GM12878 (cell line): ENCODE results near the gene DDX42.

Source experiments
- CEBPB ChIP-seq, 2 experiments: fragments of 150-350 bp in 1 of 2; IDR thresholded peaks; 2 replicates each; pipeline ENCODE4 v1.6.1; 2012 to 2014; ENCODE audit warnings: low read depth in 2 of 2, low read length in 2 of 2, borderline replicate concordance in 1 of 2, inconsistent platforms in 1 of 2
- EP300 ChIP-seq, 2 experiments: fragments of 150-350 bp in 1 of 2; IDR thresholded peaks; 2 replicates each; pipeline ENCODE4 v1.6.1; 2011 to 2012; ENCODE audit warnings: low read depth in 2 of 2, low read length in 2 of 2, borderline replicate concordance in 1 of 2, improper control_type of control experiment in 1 of 2, inconsistent platforms in 1 of 2; ENCODE audit not compliant: control insufficient read depth in 1 of 2
- EZH2 ChIP-seq: IDR thresholded peaks from 2 replicates; pipeline ENCODE4 v1.6.1; 2012; ENCODE audit warnings: low read depth, mild to moderate bottlenecking, control low read depth, inconsistent platforms, low read length, borderline replicate concordance; ENCODE audit not compliant: control insufficient read depth
- GABPA ChIP-seq: IDR thresholded peaks from 2 replicates; pipeline ENCODE4 v1.6.1; 2014; ENCODE audit warnings: antibody characterized with exemption, low read depth, mild to moderate bottlenecking, inconsistent platforms
- POLR2A ChIP-seq: IDR thresholded peaks from 2 replicates; pipeline ENCODE4 v1.6.1; 2011; ENCODE audit warnings: low read depth, mild to moderate bottlenecking, low read length
- RFX5 ChIP-seq: IDR thresholded peaks from 2 replicates; pipeline ENCODE4 v1.6.1; 2011; ENCODE audit warnings: low read depth, low read length, improper control_type of control experiment
- SIX5 ChIP-seq: IDR thresholded peaks from 2 replicates; pipeline ENCODE4 v1.6.1; 2011; ENCODE audit warnings: mild to moderate bottlenecking, low read depth, low read length, moderate library complexity; ENCODE audit not compliant: severe bottlenecking
- TCF12 ChIP-seq: IDR thresholded peaks from 2 replicates; pipeline ENCODE4 v1.6.1; 2011; ENCODE audit warnings: low read depth, mild to moderate bottlenecking, low read length
- ZNF217 ChIP-seq: fragments of 450-650 bp; IDR thresholded peaks from 2 replicates; pipeline ENCODE4 v1.6.1; 2017; ENCODE audit warnings: antibody characterized with exemption, mild to moderate bottlenecking
- TF ChIP-seq, protein P1 (sequence below), 3 experiments: IDR thresholded peaks in 2 of 3; conservative IDR thresholded peaks in 1 of 3; 2 replicates each; pipeline ENCODE4 v1.5.1; 2011; ENCODE audit warnings: low read depth in 3 of 3, low read length in 3 of 3, mild to moderate bottlenecking in 3 of 3, control low read depth in 2 of 3, moderate library complexity in 2 of 3, inconsistent platforms in 1 of 3, mixed read lengths in 1 of 3; ENCODE audit not compliant: control insufficient read depth in 2 of 3, insufficient read depth in 1 of 3; ENCODE audit errors: extremely low read depth in 1 of 3
- TF ChIP-seq, protein P2 (sequence below): IDR thresholded peaks from 2 replicates; pipeline ENCODE4 v1.6.1; 2012; ENCODE audit warnings: low read depth, low read length, improper control_type of control experiment
- TF ChIP-seq, protein P3 (sequence below): fragments of 450-650 bp; IDR thresholded peaks from 2 replicates; pipeline ENCODE4 v1.6.1; 2017; ENCODE audit warnings: low read depth, mild to moderate bottlenecking, moderate library complexity
- TF ChIP-seq, protein P4 (sequence below): IDR thresholded peaks from 2 replicates; pipeline ENCODE4 v1.6.1; 2011; ENCODE audit warnings: low read depth, mild to moderate bottlenecking, low read length, moderate library complexity, borderline replicate concordance; ENCODE audit errors: extremely low read depth
- TF ChIP-seq, protein P5 (sequence below): IDR thresholded peaks from 2 replicates; pipeline ENCODE4 v1.6.1; 2012; ENCODE audit warnings: mild to moderate bottlenecking, low read depth, low read length

DNA sequence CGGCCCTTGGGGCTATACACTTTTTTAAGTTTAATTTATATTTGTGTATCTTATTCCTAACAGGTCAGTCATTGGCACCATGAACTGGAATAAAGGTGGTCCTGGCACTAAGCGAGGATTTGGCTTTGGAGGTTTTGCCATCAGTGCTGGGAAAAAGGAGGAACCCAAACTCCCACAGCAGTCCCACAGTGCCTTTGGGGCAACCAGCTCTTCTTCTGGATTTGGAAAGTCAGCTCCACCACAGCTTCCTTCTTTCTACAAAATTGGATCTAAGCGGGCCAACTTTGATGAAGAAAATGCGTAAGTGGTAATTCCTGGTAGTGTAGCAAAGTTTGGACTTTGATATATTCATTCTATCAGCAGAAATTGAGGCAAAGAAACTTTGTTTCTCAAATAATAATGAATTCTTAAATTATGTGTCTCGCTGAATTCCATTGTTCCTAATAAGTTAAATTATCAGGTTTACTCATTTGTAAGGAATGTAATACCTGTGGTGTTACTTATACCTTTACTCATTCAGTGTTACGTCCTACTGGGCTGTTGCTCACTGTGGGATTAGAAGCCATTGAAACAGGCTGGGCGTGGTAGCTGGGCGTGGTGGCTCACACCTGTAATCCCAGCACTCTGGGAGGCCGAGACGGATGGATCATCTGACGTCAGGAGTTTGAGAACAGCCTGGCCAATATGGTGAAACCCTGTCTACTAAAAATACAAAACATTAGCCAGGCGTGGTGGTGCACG lies 13.2 kb downstream of the DDX42 start:
- TF ChIP-seq, protein P1, sequence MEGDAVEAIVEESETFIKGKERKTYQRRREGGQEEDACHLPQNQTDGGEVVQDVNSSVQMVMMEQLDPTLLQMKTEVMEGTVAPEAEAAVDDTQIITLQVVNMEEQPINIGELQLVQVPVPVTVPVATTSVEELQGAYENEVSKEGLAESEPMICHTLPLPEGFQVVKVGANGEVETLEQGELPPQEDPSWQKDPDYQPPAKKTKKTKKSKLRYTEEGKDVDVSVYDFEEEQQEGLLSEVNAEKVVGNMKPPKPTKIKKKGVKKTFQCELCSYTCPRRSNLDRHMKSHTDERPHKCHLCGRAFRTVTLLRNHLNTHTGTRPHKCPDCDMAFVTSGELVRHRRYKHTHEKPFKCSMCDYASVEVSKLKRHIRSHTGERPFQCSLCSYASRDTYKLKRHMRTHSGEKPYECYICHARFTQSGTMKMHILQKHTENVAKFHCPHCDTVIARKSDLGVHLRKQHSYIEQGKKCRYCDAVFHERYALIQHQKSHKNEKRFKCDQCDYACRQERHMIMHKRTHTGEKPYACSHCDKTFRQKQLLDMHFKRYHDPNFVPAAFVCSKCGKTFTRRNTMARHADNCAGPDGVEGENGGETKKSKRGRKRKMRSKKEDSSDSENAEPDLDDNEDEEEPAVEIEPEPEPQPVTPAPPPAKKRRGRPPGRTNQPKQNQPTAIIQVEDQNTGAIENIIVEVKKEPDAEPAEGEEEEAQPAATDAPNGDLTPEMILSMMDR (IDR thresholded peaks at IDR 0.05 in 2 of 3, conservative IDR thresholded peaks at IDR 0.05 in 1 of 3; ENCODE audit: control insufficient read depth in 2 of 3, extremely low read depth in 1 of 3, insufficient read depth in 1 of 3, low read depth in 3 of 3, low read length in 3 of 3): no peak
- TF ChIP-seq, protein P2, sequence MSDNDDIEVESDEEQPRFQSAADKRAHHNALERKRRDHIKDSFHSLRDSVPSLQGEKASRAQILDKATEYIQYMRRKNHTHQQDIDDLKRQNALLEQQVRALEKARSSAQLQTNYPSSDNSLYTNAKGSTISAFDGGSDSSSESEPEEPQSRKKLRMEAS: no peak
- TF ChIP-seq, protein P3, sequence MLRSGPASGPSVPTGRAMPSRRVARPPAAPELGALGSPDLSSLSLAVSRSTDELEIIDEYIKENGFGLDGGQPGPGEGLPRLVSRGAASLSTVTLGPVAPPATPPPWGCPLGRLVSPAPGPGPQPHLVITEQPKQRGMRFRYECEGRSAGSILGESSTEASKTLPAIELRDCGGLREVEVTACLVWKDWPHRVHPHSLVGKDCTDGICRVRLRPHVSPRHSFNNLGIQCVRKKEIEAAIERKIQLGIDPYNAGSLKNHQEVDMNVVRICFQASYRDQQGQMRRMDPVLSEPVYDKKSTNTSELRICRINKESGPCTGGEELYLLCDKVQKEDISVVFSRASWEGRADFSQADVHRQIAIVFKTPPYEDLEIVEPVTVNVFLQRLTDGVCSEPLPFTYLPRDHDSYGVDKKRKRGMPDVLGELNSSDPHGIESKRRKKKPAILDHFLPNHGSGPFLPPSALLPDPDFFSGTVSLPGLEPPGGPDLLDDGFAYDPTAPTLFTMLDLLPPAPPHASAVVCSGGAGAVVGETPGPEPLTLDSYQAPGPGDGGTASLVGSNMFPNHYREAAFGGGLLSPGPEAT: no peak
- TF ChIP-seq POLR2A (no peak), SIX5 (no peak), TCF12 (no peak), EZH2 (no peak), EP300 (IDR thresholded peaks at IDR 0.05; ENCODE audit: borderline replicate concordance in 1 of 2, control insufficient read depth in 1 of 2, low read depth in 2 of 2, low read length in 2 of 2) (no peak), RFX5 (no peak), CEBPB (IDR thresholded peaks at IDR 0.05; ENCODE audit: borderline replicate concordance in 1 of 2, low read depth in 2 of 2, low read length in 2 of 2) (no peak), GABPA (no peak), ZNF217 (no peak)
- TF ChIP-seq, protein P4, sequence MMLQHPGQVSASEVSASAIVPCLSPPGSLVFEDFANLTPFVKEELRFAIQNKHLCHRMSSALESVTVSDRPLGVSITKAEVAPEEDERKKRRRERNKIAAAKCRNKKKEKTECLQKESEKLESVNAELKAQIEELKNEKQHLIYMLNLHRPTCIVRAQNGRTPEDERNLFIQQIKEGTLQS: no peak
- TF ChIP-seq, protein P5, sequence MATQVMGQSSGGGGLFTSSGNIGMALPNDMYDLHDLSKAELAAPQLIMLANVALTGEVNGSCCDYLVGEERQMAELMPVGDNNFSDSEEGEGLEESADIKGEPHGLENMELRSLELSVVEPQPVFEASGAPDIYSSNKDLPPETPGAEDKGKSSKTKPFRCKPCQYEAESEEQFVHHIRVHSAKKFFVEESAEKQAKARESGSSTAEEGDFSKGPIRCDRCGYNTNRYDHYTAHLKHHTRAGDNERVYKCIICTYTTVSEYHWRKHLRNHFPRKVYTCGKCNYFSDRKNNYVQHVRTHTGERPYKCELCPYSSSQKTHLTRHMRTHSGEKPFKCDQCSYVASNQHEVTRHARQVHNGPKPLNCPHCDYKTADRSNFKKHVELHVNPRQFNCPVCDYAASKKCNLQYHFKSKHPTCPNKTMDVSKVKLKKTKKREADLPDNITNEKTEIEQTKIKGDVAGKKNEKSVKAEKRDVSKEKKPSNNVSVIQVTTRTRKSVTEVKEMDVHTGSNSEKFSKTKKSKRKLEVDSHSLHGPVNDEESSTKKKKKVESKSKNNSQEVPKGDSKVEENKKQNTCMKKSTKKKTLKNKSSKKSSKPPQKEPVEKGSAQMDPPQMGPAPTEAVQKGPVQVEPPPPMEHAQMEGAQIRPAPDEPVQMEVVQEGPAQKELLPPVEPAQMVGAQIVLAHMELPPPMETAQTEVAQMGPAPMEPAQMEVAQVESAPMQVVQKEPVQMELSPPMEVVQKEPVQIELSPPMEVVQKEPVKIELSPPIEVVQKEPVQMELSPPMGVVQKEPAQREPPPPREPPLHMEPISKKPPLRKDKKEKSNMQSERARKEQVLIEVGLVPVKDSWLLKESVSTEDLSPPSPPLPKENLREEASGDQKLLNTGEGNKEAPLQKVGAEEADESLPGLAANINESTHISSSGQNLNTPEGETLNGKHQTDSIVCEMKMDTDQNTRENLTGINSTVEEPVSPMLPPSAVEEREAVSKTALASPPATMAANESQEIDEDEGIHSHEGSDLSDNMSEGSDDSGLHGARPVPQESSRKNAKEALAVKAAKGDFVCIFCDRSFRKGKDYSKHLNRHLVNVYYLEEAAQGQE: no peak
